IMR-90 (cell line): Measurements from ENCODE around the gene PADI2. TPM values are rescaled to one million over a fixed set of nuclear protein-coding genes. Genes with fewer than 3 reads are reported as not detected.

Experiments
- ATAC-seq: fragments of 200-7000 bp; cut with Tn5 transposase; 2 replicates; pipeline ENCODE4 v1.9.1; 2020; ENCODE audit warnings: low read depth, mild to moderate bottlenecking, moderate library complexity
- BruUV-seq: library from RNA; stranded (reverse); fragments of 400-500 nt; replicated peaks from 2 replicates; lab custom pipeline; 2021; lab: Mats Ljungman, UMichigan
- CTCF ChIA-PET: fragments of 300-600 bp; formaldehyde crosslinking; extraction: SDS; loops from one replicate; lab custom pipeline; 2021; ENCODE audit warnings: antibody characterized with exemption; lab: Yijun Ruan, JAX
- POLR2A ChIA-PET: fragments of 300-600 bp; sonication (Branson Sonifier 250); formaldehyde crosslinking; loops from one replicate; lab custom pipeline; 2022; ENCODE audit warnings: antibody characterized with exemption; ENCODE audit not compliant: unreplicated experiment; lab: Charles Lee
- DNase-seq: peaks from one replicate; pipeline ENCODE4 v3.0.0; 2013
- H2AFZ ChIP-seq: replicated peaks from 2 replicates; pipeline ENCODE3; 2013; ENCODE audit warnings: low read length, mild to moderate bottlenecking; ENCODE audit not compliant: poor library complexity
- H2AK5ac ChIP-seq: 2 replicates; pipeline ENCODE4 v1.6.1; 2013; ENCODE audit warnings: low read depth, low read length, inconsistent platforms
- H2AK9ac ChIP-seq: replicated peaks from 2 replicates; pipeline ENCODE3; 2013; ENCODE audit warnings: mild to moderate bottlenecking, low read depth, low read length, moderate library complexity; ENCODE audit not compliant: poor library complexity
- H2BK120ac ChIP-seq: 2 replicates; pipeline ENCODE4 v1.6.1; 2013; ENCODE audit warnings: low read depth, low read length, inconsistent platforms
- H2BK15ac ChIP-seq: 3 replicates; pipeline ENCODE4 v1.6.1; 2013; ENCODE audit warnings: low read depth, low read length, inconsistent platforms
- H2BK20ac ChIP-seq: 2 replicates; pipeline ENCODE4 v1.6.1; 2013; ENCODE audit warnings: low read depth, mild to moderate bottlenecking, inconsistent platforms, low read length, moderate library complexity
- H2BK5ac ChIP-seq: 2 replicates; pipeline ENCODE4 v1.6.1; 2013; ENCODE audit warnings: mild to moderate bottlenecking, low read depth, low read length, inconsistent platforms; ENCODE audit not compliant: poor library complexity, severe bottlenecking
- H3K14ac ChIP-seq: replicated peaks from 2 replicates; pipeline ENCODE4 v1.6.1; 2013; ENCODE audit warnings: low read depth, low read length, inconsistent platforms
- H3K18ac ChIP-seq: 2 replicates; pipeline ENCODE4 v1.6.1; 2013; ENCODE audit warnings: low read depth, low read length, control low read depth
- H3K23ac ChIP-seq: 2 replicates; pipeline ENCODE4 v1.6.1; 2013; ENCODE audit warnings: low read depth, low read length, inconsistent platforms
- H3K27ac ChIP-seq: 2 replicates; pipeline ENCODE4 v1.5.1; 2013; ENCODE audit warnings: mild to moderate bottlenecking, control low read depth, low read length; ENCODE audit not compliant: insufficient read depth
- H3K27me3 ChIP-seq: 2 replicates; pipeline ENCODE4 v1.6.1; 2013; ENCODE audit warnings: low read length; ENCODE audit not compliant: control insufficient read depth, insufficient read depth
- H3K36me3 ChIP-seq: 2 replicates; pipeline ENCODE4 v1.6.1; 2013; ENCODE audit warnings: low read length, mixed read lengths; ENCODE audit not compliant: control insufficient read depth, insufficient read depth
- H3K4ac ChIP-seq: 2 replicates; pipeline ENCODE4 v1.6.1; 2013; ENCODE audit warnings: low read depth, low read length, inconsistent platforms
- H3K4me1 ChIP-seq: 2 replicates; pipeline ENCODE4 v1.6.1; 2013; ENCODE audit warnings: low read length, mixed read lengths; ENCODE audit not compliant: control insufficient read depth, insufficient read depth
- H3K4me2 ChIP-seq: 2 replicates; pipeline ENCODE4 v1.6.1; 2013; ENCODE audit warnings: low read depth, mild to moderate bottlenecking, control low read depth, low read length, moderate library complexity
- H3K4me3 ChIP-seq: 2 replicates; pipeline ENCODE4 v1.5.1; 2013; ENCODE audit warnings: low read depth, mild to moderate bottlenecking, control low read depth, low read length, moderate library complexity; ENCODE audit not compliant: insufficient read depth
- H3K56ac ChIP-seq: 2 replicates; pipeline ENCODE4 v1.6.1; 2013; ENCODE audit warnings: low read length, inconsistent platforms; ENCODE audit not compliant: insufficient read depth; ENCODE audit errors: extremely low read depth
- H3K79me1 ChIP-seq, 2 experiments: 2 replicates each; pipeline ENCODE4 v1.6.1; 2013; ENCODE audit warnings: low read length in 2 of 2, inconsistent platforms in 1 of 2, low read depth in 1 of 2
- H3K9ac ChIP-seq: 2 replicates; pipeline ENCODE4 v1.6.1; 2013; ENCODE audit warnings: low read depth, low read length, control low read depth
- H3K9me1 ChIP-seq: 2 replicates; pipeline ENCODE4 v1.6.1; 2013; ENCODE audit warnings: low read length, inconsistent platforms; ENCODE audit not compliant: insufficient read depth
- H3K9me3 ChIP-seq: 2 replicates; pipeline ENCODE4 v1.6.1; 2013; ENCODE audit warnings: low read length; ENCODE audit not compliant: control insufficient read depth, insufficient read depth
- H4K20me1 ChIP-seq: 2 replicates; pipeline ENCODE4 v1.6.1; 2013; ENCODE audit warnings: low read length, inconsistent platforms; ENCODE audit not compliant: insufficient read depth
- H4K5ac ChIP-seq: 2 replicates; pipeline ENCODE4 v1.6.1; 2013; ENCODE audit warnings: mild to moderate bottlenecking, low read depth, low read length, control low read depth
- H4K8ac ChIP-seq, 2 experiments: 2 replicates each; pipeline ENCODE4 v1.6.1; 2013; ENCODE audit warnings: low read depth in 2 of 2, low read length in 2 of 2, control low read depth in 1 of 2, inconsistent platforms in 1 of 2
- H4K91ac ChIP-seq: 2 replicates; pipeline ENCODE4 v1.6.1; 2013; ENCODE audit warnings: low read depth, low read length, inconsistent platforms; ENCODE audit not compliant: insufficient read depth
- BHLHE40 ChIP-seq: fragments of 150-350 bp; IDR thresholded peaks from 2 replicates; pipeline ENCODE4 v1.6.1; 2016; ENCODE audit warnings: mild to moderate bottlenecking, low read depth, low read length
- CEBPB ChIP-seq: IDR thresholded peaks from 2 replicates; pipeline ENCODE4 v1.6.1; 2012; ENCODE audit warnings: low read depth, low read length, improper control_type of control experiment
- CHD1 ChIP-seq: IDR thresholded peaks from 2 replicates; pipeline ENCODE4 v1.6.1; 2012; ENCODE audit warnings: low read depth, low read length, improper control_type of control experiment
- CTCF ChIP-seq: conservative IDR thresholded peaks from 2 replicates; pipeline ENCODE4 v1.5.1; 2012; ENCODE audit warnings: mild to moderate bottlenecking, low read depth, low read length, improper control_type of control experiment
- ELK1 ChIP-seq: fragments of 150-350 bp; IDR thresholded peaks from 2 replicates; pipeline ENCODE4 v1.6.1; 2016; ENCODE audit warnings: low read depth, mild to moderate bottlenecking, low read length, moderate library complexity, borderline replicate concordance
- FOS ChIP-seq: fragments of 150-350 bp; IDR thresholded peaks from 2 replicates; pipeline ENCODE4 v1.6.1; 2016; ENCODE audit warnings: low read depth, low read length
- MAFK ChIP-seq: IDR thresholded peaks from 2 replicates; pipeline ENCODE4 v1.6.1; 2012; ENCODE audit warnings: low read depth, low read length, improper control_type of control experiment
- MAZ ChIP-seq: IDR thresholded peaks from 2 replicates; pipeline ENCODE4 v1.6.1; 2012; ENCODE audit warnings: low read depth, mild to moderate bottlenecking, low read length, improper control_type of control experiment, moderate library complexity, borderline replicate concordance
- MXI1 ChIP-seq: IDR thresholded peaks from 2 replicates; pipeline ENCODE4 v1.6.1; 2012; ENCODE audit warnings: low read depth, mild to moderate bottlenecking, low read length, moderate library complexity, borderline replicate concordance
- NFE2L2 ChIP-seq: fragments of 150-350 bp; IDR thresholded peaks from 2 replicates; pipeline ENCODE4 v1.6.1; 2016; ENCODE audit warnings: low read depth, mild to moderate bottlenecking, low read length
- POLR2A ChIP-seq: IDR thresholded peaks from 2 replicates; pipeline ENCODE4 v1.6.1; 2012; ENCODE audit warnings: mild to moderate bottlenecking, low read depth, low read length
- RAD21 ChIP-seq: IDR thresholded peaks from 2 replicates; pipeline ENCODE4 v1.6.1; 2012; ENCODE audit warnings: low read length, improper control_type of control experiment
- RCOR1 ChIP-seq: IDR thresholded peaks from 2 replicates; pipeline ENCODE4 v1.6.1; 2012; ENCODE audit warnings: mild to moderate bottlenecking, low read length, improper control_type of control experiment; ENCODE audit not compliant: insufficient replicate concordance
- RFX5 ChIP-seq: IDR thresholded peaks from 2 replicates; pipeline ENCODE4 v1.8.0; 2012; ENCODE audit warnings: low read depth, mild to moderate bottlenecking, low read length, moderate library complexity
- SMC3 ChIP-seq: fragments of 150-350 bp; IDR thresholded peaks from 2 replicates; pipeline ENCODE4 v1.6.1; 2016; ENCODE audit warnings: low read depth, mild to moderate bottlenecking, antibody characterized with exemption, low read length, moderate library complexity
- WGBS, 2 experiments: methylation state at CpG; one replicate each; pipeline versions ENCODE4 v1.1.5 to v1.1.7; 2013; ENCODE audit warnings: missing lambda C conversion rate in 2 of 2; ENCODE audit not compliant: insufficient read length in 1 of 2; ENCODE audit errors: extremely low coverage in 2 of 2; 5-methylcytosine and 5-hydroxymethylcytosine counted together
- dilution Hi-C: fragments of 300-500 bp; cut with HindIII; formaldehyde crosslinking; loops from one replicate; pipeline ENCODE4 v1.14.3; 2018; ENCODE audit warnings: low sequenced_read_pairs; ENCODE audit not compliant: unreplicated experiment
- in situ Hi-C: fragments of 300-500 bp; cut with MboI; formaldehyde crosslinking; loops from 3 replicates; pipeline ENCODE4 v1.14.3; 2019; ENCODE audit warnings: low sequenced_read_pairs, inconsistent platforms, mixed read lengths
- intact Hi-C: fragments of 100-400 bp; cut with micrococcal nuclease; formaldehyde crosslinking; loops from 2 replicates; pipeline ENCODE4 v1.10.0; 2022
- polyA plus RNA-seq, 3 experiments: library from polyadenylated mRNA; depleted of rRNA; stranded (reverse); fragments of >200 nt; gene quantifications; 2 replicates each; pipeline ENCODE4 v1.2.3, GENCODE V29; 2012; ENCODE audit warnings: low replicate concordance in 1 of 3
- total RNA-seq: library from RNA; depleted of rRNA; stranded (reverse); fragments of >200 nt; gene quantifications from 2 replicates; pipeline ENCODE4 v1.2.3, GENCODE V29; 2012
- TF ChIP-seq, protein P1 (sequence below): fragments of 150-350 bp; IDR thresholded peaks from 2 replicates; pipeline ENCODE4 v1.6.1; 2017; ENCODE audit warnings: mild to moderate bottlenecking, antibody characterized with exemption, low read length, low read depth

PADI2 gene
- total and polyA plus RNA-seq, 2 of the 4 experiments (the other 2 are of a cell fraction) = not detected

DNA sequence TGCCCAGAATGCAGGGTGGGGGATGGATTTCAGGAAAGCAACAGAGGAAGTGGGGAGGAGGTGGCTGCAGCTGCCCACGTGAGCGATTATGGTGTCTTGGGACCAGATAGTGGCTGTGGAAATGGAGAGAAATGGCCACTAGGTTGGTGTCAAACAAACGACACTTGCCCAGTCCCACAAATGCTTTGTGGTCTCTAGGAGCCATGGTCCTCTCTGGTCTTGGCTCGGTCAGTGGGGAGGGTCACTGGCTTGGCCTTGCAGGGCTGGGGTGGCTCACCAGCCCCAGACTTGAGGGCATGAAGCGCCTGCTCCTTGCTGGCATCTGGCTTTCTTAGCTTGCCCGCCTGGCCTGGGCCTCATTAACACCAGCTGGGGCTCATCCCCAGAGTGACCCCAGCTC lies 7.2 kb downstream of the PADI2 start:
- Histone ChIP-seq H3K23ac (no peak overlapping the region), H2AFZ (no peak overlapping the region), H3K4me1 (no peaks in the 10 kb centered on the region), H3K56ac (no peak overlapping the region), H4K91ac (no peak overlapping the region), H3K14ac (no peak overlapping the region), H3K9ac (no peak overlapping the region), H4K8ac (no peak overlapping the region), H2BK120ac (no peak overlapping the region), H3K79me1 (no peaks in the 10 kb centered on the region), H3K4ac (no peak overlapping the region), H3K36me3 (no peaks in the 10 kb centered on the region), H3K4me3 (no peak overlapping the region), H2BK15ac (no peak overlapping the region), H2BK5ac (no peak overlapping the region), H3K9me1 (no peaks in the 10 kb centered on the region), H4K5ac (no peak overlapping the region), H2AK5ac (no peak overlapping the region), H3K4me2 (no peak overlapping the region), H3K9me3 (no peaks in the 10 kb centered on the region), H3K18ac (no peak overlapping the region), H3K27ac (no peak overlapping the region), H2BK20ac (no peak overlapping the region), H3K27me3 (peaks cover 67% of the 10 kb centered on the region), H2AK9ac (no peak overlapping the region), H4K20me1 (no peaks in the 10 kb centered on the region)
- intact Hi-C loops = no loop called here
- WGBS, 2 experiments = 62% methylated on average over 3 of the region's 6 CpGs; no CpG with 5 or more reads in 1 of the 2 experiments
- TF ChIP-seq NFE2L2 (no peak), FOS (no peak), CTCF (no peak), BHLHE40 (no peak), CEBPB (no peak), MAFK (no peak), POLR2A (no peak), SMC3 (no peak), CHD1 (no peak), MAZ (no peak), MXI1 (no peak), RAD21 (no peak), RCOR1 (no peak), RFX5 (no peak), ELK1 (no peak)
- TF ChIP-seq, protein P1, sequence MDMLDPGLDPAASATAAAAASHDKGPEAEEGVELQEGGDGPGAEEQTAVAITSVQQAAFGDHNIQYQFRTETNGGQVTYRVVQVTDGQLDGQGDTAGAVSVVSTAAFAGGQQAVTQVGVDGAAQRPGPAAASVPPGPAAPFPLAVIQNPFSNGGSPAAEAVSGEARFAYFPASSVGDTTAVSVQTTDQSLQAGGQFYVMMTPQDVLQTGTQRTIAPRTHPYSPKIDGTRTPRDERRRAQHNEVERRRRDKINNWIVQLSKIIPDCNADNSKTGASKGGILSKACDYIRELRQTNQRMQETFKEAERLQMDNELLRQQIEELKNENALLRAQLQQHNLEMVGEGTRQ = no peak
- ChIA-PET POLR2A (no interaction called here), CTCF (interaction anchor here (0.6 kb wide), 1 partner anchor 1648 kb away, joined by 3 read pairs; no protein-coding TSS in a partner anchor)
- DNase-seq (no peak), ATAC-seq (no peak)
- no TSS peak for BruUV-seq
- dilution Hi-C loops = no loop called here
- in situ Hi-C loops = no loop called here
